Islet of Langerhans (tissue), 1 donor: Measurements from ENCODE around the gene ANKS6.
"Not testable (repeated sequence)": the region's sequence is repeated elsewhere in the genome, so short reads cannot be mapped to it uniquely, and the experiment has no call there.

ENCODE experiments used
- FAIRE-seq: peaks from one replicate; lab custom pipeline; 2011; peaks lifted over from hg19 to GRCh38; lab: Jason Lieb, UNC

ANKS6 gene

DNA sequence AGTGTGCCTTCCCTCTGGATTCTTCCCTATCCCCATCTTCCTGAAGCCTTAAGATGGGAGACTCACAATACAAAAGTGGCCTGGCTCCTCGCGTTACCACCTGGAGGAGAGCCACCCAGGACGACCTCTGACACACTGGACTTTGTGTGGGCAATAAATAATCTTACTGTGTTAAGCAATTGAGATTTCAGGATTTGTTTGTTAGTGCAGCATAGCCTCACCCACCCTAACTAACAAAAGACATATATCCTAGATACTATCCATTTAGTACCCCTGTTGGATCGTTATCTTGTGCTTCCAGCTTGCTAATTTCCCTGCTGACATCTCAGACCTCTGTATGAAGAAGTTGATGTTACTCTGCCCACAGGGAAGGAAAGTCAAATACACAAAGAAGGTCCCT is 95.6 kb downstream of the ANKS6 start:
- no peak for FAIRE-seq

DNA sequence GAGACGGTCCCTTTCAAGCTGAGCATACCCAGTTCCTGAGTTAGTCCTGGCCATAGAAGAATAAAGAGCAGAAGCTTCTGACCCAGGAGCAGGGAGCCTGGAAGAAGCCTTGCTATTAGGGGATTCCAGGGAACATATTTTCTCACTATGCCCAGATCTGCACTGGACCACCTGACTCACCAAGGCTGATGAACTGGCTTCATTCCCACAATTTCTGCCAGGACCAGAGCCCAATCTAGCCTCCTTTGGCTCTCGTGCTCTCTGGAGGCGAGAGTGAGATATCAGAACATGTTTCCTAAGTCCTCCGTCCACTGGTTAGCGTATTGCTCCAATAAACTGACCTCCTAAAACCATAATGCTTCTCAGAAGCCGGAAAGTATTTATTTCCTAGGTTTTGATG is 97.5 kb downstream of the ANKS6 start:
- no peak for FAIRE-seq

DNA sequence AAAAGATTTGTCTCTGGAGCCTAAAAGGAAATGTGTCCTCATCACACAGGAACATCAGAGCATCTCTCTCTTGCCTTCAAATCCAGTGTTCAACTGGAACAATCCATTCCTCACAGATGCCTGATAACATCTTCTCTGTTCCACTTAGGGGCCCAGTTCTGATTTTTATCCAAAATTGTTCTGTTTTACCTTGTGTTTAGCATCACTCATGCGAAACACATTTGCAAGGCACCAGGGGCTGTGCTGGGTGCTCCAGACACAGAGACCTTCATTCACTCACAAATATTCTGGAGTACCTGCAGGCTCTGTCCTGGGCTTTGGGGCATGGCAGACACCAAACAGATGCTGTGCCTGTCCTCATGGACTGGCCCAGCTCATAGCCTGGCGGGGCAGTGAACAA is 101.4 kb downstream of the ANKS6 start:
- no peak for FAIRE-seq

DNA sequence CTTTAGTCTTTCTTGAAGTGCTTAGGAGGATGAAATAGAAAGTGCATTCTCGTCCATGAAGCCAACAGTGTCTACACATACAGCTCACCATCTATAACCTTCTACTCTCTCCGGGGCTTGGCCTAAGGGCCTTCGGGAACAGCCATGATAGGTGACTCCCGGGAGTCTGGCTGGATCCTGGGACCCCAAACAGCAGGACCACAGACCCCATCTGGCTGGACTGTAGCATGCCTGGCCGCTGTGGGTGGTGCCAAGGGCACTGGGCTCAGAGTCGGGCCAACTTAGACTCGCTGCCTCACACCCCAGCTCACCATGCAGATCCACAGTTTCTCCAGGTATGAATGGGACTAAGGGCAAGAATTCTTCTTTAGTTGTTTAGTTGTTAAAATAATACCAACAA is 104.0 kb downstream of the ANKS6 start:
- no peak for FAIRE-seq

DNA sequence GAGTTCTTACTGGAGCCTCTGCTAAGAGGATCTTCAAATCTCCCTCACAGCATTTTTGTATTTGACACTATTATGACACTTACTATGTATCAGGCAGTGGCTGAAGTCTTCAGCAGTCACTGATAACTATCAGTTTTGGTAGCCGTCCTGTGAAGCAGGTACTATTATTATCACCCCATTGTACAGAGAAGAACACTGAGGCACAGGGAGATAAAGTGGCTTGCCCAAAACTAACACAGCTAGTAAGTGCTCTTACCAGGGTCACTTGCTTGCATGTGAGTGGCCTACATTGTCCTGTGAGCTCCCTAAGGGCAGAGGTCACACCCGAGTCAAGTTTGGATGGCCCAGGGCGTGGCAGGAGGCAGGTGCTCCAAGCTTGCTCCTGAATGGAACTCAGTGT is 104.5 kb downstream of the ANKS6 start:
- no peak for FAIRE-seq

DNA sequence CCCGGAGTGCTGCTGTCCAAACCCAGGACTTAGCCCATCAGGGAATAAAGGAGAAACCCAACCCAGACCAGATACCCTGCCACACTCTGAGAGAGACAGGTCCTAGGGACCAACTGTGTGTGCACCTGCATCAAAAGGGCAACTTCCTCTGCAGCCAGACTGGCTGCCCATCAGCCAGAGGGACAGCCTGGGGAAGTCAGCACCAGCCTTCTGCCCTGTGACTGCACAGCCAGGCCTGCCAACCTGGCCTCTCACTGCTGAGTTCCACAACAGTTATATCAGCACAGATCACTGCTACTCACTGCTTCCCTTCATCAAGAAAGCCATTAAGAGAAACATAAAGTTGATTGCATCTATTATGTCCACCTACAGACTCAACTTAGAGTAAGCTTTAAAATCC is 105.7 kb downstream of the ANKS6 start:
- no peak for FAIRE-seq

DNA sequence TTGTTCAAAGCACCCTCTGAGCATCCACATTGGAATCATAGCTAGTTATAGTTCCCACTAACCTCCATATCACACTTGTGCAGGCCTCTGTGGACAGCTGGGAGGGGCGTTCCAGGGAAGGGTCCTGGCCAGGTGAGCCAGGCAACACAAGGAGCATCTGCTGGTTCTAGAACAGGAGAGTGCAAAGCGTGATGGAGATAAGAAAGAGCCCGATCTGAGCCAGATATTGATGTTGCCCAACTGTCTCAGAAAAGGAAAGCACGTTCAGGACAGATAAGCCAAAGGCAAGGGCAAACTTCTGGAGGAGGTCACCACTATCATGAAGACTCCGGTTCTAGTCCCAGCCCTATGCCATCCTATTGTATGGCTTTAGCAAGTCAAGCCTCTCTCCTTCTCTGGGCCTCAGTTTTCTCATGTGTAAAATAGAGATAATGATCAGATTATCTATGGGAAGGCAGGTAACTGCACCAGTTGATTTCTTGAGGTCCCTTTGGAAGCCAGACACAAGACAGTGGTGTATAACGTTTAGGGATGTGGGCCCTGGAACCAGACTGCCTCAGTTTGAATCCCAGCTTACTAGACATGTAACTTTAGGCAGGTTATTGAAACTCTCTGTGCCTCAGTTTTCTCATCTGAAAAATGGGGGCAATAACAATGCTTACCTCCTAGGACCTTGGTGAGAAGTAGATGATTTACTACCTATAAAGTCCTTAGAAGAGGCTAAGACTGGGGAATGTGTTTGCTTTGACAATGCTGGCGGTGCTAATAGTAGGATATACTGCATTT is 107.5 kb downstream of the ANKS6 start:
- FAIRE-seq, result no peak

DNA sequence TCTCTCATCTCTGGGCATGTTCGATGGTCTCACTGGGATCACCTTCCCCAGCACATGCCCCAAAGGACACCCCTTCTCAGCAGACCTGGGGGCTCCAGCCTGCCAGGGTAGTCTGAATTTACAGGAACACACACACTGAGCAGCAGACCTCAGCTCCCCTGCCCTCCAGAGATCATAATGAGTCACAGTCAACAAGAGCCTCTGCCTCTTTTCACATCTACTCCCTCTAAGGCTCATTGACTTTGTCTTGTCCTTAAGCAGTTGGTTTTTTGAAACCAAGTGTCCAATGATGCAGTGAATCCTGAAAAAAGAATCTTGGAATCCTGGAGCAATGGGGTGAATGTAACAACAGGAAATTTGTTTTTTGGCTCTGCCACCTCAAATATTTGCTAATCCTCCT is 108.4 kb downstream of the ANKS6 start:
- FAIRE-seq, result no peak

DNA sequence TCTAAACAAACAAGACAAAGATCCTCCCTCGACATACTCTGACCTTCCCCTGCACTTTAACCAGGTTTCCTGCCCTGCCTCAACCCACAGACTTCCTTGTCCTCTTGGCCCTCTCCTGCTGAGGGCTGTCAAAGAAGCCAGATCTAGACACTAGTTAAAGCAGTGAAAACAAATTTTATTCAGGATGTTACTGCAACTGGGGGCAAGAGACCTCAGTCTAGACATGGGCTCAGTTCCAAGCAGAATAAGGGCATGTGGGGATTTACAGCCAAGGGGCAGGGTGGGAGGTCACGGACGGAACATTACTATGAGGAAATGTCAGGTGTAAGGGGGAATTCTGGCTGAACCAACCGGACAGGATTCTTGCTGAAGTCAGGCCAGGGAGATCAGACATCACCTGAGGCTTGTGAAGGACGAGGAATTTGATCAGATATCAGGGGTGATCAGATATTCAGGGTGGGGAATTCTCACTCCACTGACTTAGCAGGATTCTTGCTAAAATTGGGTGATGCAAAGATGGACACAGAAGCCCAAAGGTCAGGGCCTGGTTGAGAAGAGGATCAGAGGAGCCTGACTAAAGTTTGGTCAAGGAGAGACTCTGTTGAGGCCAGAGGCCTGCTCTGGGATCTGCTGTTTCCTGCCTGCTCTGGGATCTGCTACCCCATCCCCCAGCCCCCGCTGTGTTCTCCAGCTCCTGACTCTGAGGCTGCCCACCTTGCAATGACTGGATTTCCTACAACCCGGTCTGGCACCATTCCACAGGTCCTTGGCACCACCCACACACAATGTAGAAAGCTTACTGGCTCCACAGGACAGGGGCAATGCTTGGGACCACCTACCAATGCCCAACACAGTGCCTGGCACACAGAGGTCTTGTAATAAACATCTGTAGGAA is 109.1 kb downstream of the ANKS6 start:
- FAIRE-seq, result no peak

DNA sequence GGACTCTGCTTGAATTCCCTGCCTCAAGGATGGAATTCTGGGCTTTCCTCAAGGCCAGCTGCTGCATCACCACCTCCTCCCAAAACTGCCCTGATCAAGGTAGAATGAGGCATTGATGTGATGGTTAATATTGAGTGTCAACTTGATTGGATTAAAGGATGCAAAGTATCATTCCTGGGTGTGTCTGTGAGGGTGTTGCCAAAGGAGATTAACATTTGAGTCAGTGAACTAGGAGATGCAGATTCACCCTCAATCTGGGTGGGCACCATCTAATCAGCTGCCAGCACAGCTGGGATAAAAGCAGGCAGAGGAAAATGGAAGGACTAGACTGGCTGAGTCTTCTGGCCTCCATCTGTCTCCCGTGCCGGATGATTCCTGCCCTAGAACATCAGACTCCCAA is 111.5 kb downstream of the ANKS6 start:
- not testable (repeated sequence) for FAIRE-seq
